Upper lobe of left lung (tissue), 6 donors: ENCODE results near the gene KMT2E. TPM values are rescaled to one million over a fixed set of nuclear protein-coding genes. Genes with fewer than 3 reads are reported as not detected.

Experiments
- ATAC-seq, 2 donors: fragments of 200-7000 bp; cut with Tn5 transposase; one replicate each; pipeline ENCODE4 v1.9.1; 2022; ENCODE audit warnings: mild to moderate bottlenecking in 2 of 2, moderate library complexity in 2 of 2; ENCODE audit not compliant: low FRiP score in 2 of 2
- DNase-seq, 2 donors: peaks; one replicate each; pipeline ENCODE4 v3.0.0-alpha.2; 2019 to 2020
- H3K27ac ChIP-seq, 4 donors: fragments of 200-600 bp; sonication (generic); one replicate each; pipeline ENCODE4 v1.5.1; 2016 to 2019
- H3K27me3 ChIP-seq, 4 donors: fragments of 200-600 bp; sonication (generic); one replicate each; pipeline ENCODE4 v1.5.1; 2017 to 2019
- H3K36me3 ChIP-seq, 4 donors: fragments of 200-600 bp; sonication (generic); one replicate each; pipeline ENCODE4 v1.5.1; 2016 to 2019
- H3K4me1 ChIP-seq, 4 donors: fragments of 200-600 bp; sonication (generic); one replicate each; pipeline ENCODE4 v1.5.1; 2018 to 2019
- H3K4me3 ChIP-seq, 4 donors: fragments of 200-600 bp; sonication (generic); one replicate each; pipeline ENCODE4 v1.5.1; 2017 to 2019; ENCODE audit warnings: mild to moderate bottlenecking in 2 of 4, moderate library complexity in 1 of 4
- H3K9me3 ChIP-seq, 4 donors: fragments of 200-600 bp; sonication (generic); one replicate each; pipeline ENCODE4 v1.5.1; 2018 to 2019
- EP300 ChIP-seq, 4 donors: sonication (generic); formaldehyde crosslinking; IDR thresholded peaks; one replicate each; pipeline ENCODE4 v1.5.1; 2017; ENCODE audit warnings: antibody characterized with exemption in 4 of 4, control low read depth in 2 of 4
- POLR2A ChIP-seq, 4 donors: fragments of 450-650 bp; IDR thresholded peaks; one replicate each; pipeline ENCODE4 v1.5.1; 2016 to 2017; ENCODE audit warnings: antibody characterized with exemption in 4 of 4, mild to moderate bottlenecking in 2 of 4
- POLR2AphosphoS5 ChIP-seq, 2 donors: sonication (generic); formaldehyde crosslinking; IDR thresholded peaks; one replicate each; pipeline ENCODE4 v1.5.1; 2017; ENCODE audit warnings: antibody characterized with exemption in 2 of 2
- WGBS, 2 donors: methylation state at CpG; one replicate each; pipeline ENCODE4 v1.1.5; 2017 to 2018; 5-methylcytosine and 5-hydroxymethylcytosine counted together
- total RNA-seq, 6 donors: library from RNA; depleted of rRNA in 4 of 6; stranded (reverse); fragments of >200 nt in 4 of 6; gene quantifications; one replicate each; pipeline versions ENCODE4 v1.1.0 to v1.2.1, GENCODE V29; 2016 to 2021
- TF ChIP-seq, protein P1 (sequence below), 6 experiments: fragments of 450-650 bp in 4 of 6; fragments of 200-600 bp in 2 of 6; sonication (generic) in 2 of 6; IDR thresholded peaks; one replicate each; pipeline ENCODE4 v1.5.1; 2016 to 2019; ENCODE audit warnings: antibody characterized with exemption in 6 of 6
- donor health status: DM: no; HTN: no; CAD: no; lungs with moderate emphysema.
- donor health status: DM: no; HTN: yes; CAD: no; lungs with severe emphysema.

KMT2E gene
- total RNA-seq, 6 donors from 2014 or later = 77.3 to 182 (median 105) TPM

DNA sequence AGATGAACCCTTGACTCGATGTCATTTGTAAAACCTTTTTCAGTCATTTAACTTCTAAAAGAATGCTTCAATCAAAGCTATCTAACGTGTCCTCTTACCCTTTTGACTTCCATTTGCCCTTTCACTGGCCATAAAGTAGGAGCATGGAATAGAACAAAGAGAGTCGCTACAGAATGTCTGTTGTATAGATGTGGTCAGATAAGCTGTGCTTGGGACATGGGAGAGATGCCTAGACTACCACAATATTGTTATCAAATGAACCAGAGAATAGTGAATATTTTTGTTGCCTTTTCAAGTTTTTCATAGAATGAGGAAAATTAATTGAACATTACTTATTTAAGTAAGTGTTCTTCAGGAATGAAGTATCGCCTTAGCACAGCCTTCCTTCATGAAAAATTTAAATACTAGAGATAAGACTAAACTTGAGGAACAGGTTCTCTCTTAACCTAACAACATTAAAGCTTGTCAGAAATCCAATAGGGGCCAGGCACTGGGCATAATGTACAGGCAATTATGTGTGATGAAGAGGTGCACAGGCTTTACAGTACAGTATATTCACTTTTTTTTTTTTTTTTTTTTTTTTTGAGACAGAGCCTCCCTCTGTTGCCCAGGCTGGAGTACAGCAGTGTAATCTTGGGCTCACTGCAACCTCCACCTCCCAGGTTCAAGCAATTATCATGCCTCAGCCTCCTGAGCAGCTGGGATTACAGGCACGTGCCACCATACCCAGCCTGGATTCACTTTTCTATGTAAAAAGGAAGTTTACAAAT lies 7.5 kb upstream of the KMT2E start:
- DNase-seq (no peak), ATAC-seq (peak in 1 of 2 donors; percentile 37)
- Histone ChIP-seq H3K27ac (peak overlapping the region; percentile 4 to 99 (median 34)), H3K36me3 (no peaks in the 10 kb centered on the region), H3K4me3 (peak overlapping the region in 1 of 4 donors; percentile 9), H3K4me1 (peaks cover 72 to 96% (median 85%) of the 10 kb centered on the region in 4 donors), H3K27me3 (no peaks in the 10 kb centered on the region), H3K9me3 (no peaks in the 10 kb centered on the region)
- TF ChIP-seq EP300 (IDR thresholded peaks at IDR 0.05) (no peak), POLR2AphosphoS5 (IDR thresholded peaks at IDR 0.05) (no peak), POLR2A (IDR thresholded peaks at IDR 0.05) (no peak)
- TF ChIP-seq, protein P1, sequence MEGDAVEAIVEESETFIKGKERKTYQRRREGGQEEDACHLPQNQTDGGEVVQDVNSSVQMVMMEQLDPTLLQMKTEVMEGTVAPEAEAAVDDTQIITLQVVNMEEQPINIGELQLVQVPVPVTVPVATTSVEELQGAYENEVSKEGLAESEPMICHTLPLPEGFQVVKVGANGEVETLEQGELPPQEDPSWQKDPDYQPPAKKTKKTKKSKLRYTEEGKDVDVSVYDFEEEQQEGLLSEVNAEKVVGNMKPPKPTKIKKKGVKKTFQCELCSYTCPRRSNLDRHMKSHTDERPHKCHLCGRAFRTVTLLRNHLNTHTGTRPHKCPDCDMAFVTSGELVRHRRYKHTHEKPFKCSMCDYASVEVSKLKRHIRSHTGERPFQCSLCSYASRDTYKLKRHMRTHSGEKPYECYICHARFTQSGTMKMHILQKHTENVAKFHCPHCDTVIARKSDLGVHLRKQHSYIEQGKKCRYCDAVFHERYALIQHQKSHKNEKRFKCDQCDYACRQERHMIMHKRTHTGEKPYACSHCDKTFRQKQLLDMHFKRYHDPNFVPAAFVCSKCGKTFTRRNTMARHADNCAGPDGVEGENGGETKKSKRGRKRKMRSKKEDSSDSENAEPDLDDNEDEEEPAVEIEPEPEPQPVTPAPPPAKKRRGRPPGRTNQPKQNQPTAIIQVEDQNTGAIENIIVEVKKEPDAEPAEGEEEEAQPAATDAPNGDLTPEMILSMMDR (IDR thresholded peaks at IDR 0.05) = no peak
- whole genome bisulfite sequencing, 2 donors = 30 to 44% methylated on average over 5 of the region's 5 CpGs

DNA sequence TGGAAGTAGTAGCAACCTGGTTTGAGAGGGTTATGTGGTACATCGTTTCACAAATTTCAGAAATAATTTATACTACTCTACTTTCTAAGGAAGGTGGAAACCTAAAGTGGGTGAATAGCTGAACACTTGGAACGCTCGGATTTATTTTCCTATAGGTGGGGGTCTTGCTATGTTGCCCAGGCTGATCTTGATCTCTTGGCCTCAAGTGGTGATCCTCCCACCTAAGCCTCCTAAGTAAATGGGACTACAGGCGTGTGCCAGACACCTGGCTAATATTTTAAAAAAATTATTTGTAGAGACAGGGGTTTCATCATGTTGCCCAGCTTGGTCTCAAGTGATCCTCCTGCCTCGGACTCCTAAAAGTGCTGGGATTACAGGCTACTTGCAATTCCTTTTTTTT lies 6.7 kb upstream of the KMT2E start:
- WGBS, 2 donors = 81 to 84% methylated on average over 5 of the region's 5 CpGs
- no peaks in the 10 kb centered on the region for H3K27me3 ChIP-seq
- H3K9me3 ChIP-seq = no peaks in the 10 kb centered on the region
- H3K27ac ChIP-seq = peak overlapping the region; percentile 4 to 99 (median 8)
- DNase-seq (no peak), ATAC-seq (no peak)
- no peaks in the 10 kb centered on the region for H3K36me3 ChIP-seq
- no peak for TF ChIP-seq POLR2A (IDR thresholded peaks at IDR 0.05)
- TF ChIP-seq, protein P1 (IDR thresholded peaks at IDR 0.05) = no peak
- TF ChIP-seq EP300 (IDR thresholded peaks at IDR 0.05) = no peak
- TF ChIP-seq POLR2AphosphoS5 (IDR thresholded peaks at IDR 0.05) = no peak
- peaks cover 64 to 89% (median 79%) of the 10 kb centered on the region in 4 donors for H3K4me1 ChIP-seq
- H3K4me3 ChIP-seq = no peak overlapping the region

- DNase-seq (no peak), ATAC-seq (no peak)
- no peaks in the 10 kb centered on the region for H3K36me3 ChIP-seq
- no peaks in the 10 kb centered on the region for H3K9me3 ChIP-seq
- no peaks in the 10 kb centered on the region for H3K27me3 ChIP-seq
- TF ChIP-seq, protein P1 (IDR thresholded peaks at IDR 0.05) = no peak
- no peak for TF ChIP-seq POLR2A (IDR thresholded peaks at IDR 0.05)
- H3K27ac ChIP-seq = peak overlapping the region; percentile 99 to 100 (median 100)
- WGBS, 2 donors = 23 to 28% methylated on average over 9 of the region's 9 CpGs
- peaks cover 39 to 63% (median 55%) of the 10 kb centered on the region in 4 donors for H3K4me1 ChIP-seq
- H3K4me3 ChIP-seq = peak overlapping the region; percentile 22 to 81 (median 71)
Measured at GRCh38 chr7:105009667-105010503, 4.1 kb upstream of the KMT2E start.

DNA sequence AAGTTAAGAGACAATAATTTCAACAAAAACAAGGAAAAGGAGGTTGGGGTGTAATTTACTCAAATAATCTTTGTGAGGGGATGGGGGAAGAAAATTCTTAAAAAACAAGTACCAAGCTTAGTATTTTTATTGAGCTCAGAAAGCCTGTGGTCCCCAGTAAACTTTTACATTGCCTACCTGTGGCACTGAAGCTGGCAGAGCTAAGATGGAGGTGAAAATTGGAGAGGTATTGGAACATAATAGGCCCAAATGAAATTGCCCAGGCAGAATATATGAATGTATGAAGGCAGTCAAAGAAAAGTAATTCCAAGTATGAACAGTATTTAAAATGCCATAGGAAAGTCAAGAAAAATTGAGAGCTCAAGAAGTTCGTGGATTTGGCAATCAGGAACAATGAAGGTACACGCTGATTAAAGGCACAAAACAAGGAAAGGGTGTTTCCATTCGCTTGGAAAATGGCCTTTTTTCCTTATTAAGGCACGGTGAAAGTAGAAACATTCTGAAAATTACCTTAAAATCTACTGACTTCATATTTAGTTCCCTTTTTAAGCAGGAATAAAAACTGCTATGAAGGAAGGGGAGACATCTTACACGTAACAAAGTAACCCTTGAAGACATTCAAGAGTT lies 3.4 kb upstream of the KMT2E start:
- Histone ChIP-seq H3K27ac (peak overlapping the region; percentile 99 to 100 (median 100)), H3K4me3 (peak overlapping the region; percentile 22 to 81 (median 71)), H3K27me3 (no peaks in the 10 kb centered on the region), H3K9me3 (no peaks in the 10 kb centered on the region), H3K4me1 (peaks cover 32 to 55% (median 49%) of the 10 kb centered on the region in 4 donors), H3K36me3 (no peaks in the 10 kb centered on the region)
- ATAC-seq = no peak
- DNase-seq = no peak
- TF ChIP-seq POLR2A (IDR thresholded peaks at IDR 0.05) (no peak), POLR2AphosphoS5 (IDR thresholded peaks at IDR 0.05) (no peak), EP300 (IDR thresholded peaks at IDR 0.05) (no peak)
- TF ChIP-seq, protein P1 (IDR thresholded peaks at IDR 0.05) = no peak
- WGBS, 2 donors = 0 to 1% methylated on average over 5 of the region's 5 CpGs
